Ishikawa (cell line): ENCODE results near the gene DNMT3B.

Experiments
- EP300 ChIP-seq: IDR thresholded peaks from 2 replicates; pipeline ENCODE4 v1.6.1; 2012; ENCODE audit warnings: borderline replicate concordance
- RAD21 ChIP-seq: IDR thresholded peaks from 2 replicates; pipeline ENCODE4 v1.6.1; 2012; ENCODE audit warnings: low read depth
- TAF1 ChIP-seq: IDR thresholded peaks from 2 replicates; pipeline ENCODE4 v1.6.1; 2012; ENCODE audit warnings: low read depth, mild to moderate bottlenecking

DNA sequence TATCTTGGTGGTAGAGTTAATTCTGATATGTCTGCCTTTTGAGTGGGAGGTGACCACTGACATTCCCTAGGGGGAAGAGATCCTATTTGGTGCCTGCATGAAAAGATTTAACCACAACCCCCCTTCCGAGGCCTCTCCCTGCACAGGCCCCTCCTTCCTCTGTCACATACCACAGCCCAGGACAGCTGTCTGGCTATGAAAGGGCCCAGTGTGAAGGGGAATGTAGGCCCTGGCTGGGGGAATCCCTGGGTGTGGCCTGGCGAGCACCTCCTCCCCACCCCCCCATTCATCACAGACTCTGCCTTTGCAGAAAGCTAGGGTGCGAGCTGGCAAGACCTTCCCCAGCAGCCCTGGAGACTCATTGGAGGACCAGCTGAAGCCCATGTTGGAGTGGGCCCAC is 30.1 kb downstream of the DNMT3B start:
- TF ChIP-seq EP300 (no peak), TAF1 (no peak), RAD21 (no peak)
